Liver (tissue), 9 donors: ENCODE results near the gene ZNF891. TPM values are rescaled to one million over a fixed set of nuclear protein-coding genes. Genes with fewer than 3 reads are reported as not detected.
A peak's percentile ranks its signal among the peaks of the same experiment; 100 is the strongest.

ENCODE experiments used
- DNase-seq: peaks from one replicate; pipeline ENCODE4 v3.0.0-alpha.2; 2017; ENCODE audit warnings: low spot score
- H3K27ac ChIP-seq, 2 donors: one replicate each; pipeline ENCODE4 v1.7.0; 2013; ENCODE audit warnings: inconsistent platforms in 2 of 2, low read length in 2 of 2, control low read depth in 1 of 2, low read depth in 1 of 2, mild to moderate bottlenecking in 1 of 2
- H3K27me3 ChIP-seq, 4 donors: one replicate each; pipeline versions ENCODE4 v1.6.1 to v1.7.0; 2013; ENCODE audit warnings: low read length in 3 of 4, inconsistent platforms in 1 of 4, mild to moderate bottlenecking in 1 of 4, moderate library complexity in 1 of 4; ENCODE audit not compliant: control insufficient read depth in 4 of 4, insufficient read depth in 4 of 4
- H3K36me3 ChIP-seq, 4 donors: one replicate each; pipeline versions ENCODE4 v1.6.1 to v1.7.0; 2013; ENCODE audit warnings: low read length in 3 of 4, mild to moderate bottlenecking in 3 of 4, low read depth in 1 of 4, moderate library complexity in 1 of 4; ENCODE audit not compliant: control insufficient read depth in 4 of 4, insufficient read depth in 3 of 4
- H3K4me1 ChIP-seq, 4 donors: one replicate each; pipeline versions ENCODE4 v1.6.1 to v1.7.0; 2013; ENCODE audit warnings: low read length in 3 of 4, mild to moderate bottlenecking in 3 of 4, moderate library complexity in 1 of 4; ENCODE audit not compliant: control insufficient read depth in 4 of 4, insufficient read depth in 4 of 4
- H3K4me3 ChIP-seq, 3 donors: one replicate each; pipeline versions ENCODE4 v1.6.1 to v1.7.0; 2013; ENCODE audit warnings: low read length in 3 of 3, control low read depth in 1 of 3, low read depth in 1 of 3, mild to moderate bottlenecking in 1 of 3
- H3K9ac ChIP-seq, 2 donors: one replicate each; pipeline ENCODE4 v1.7.0; 2013; ENCODE audit warnings: low read length in 2 of 2, mild to moderate bottlenecking in 2 of 2, moderate library complexity in 2 of 2, control low read depth in 1 of 2, low read depth in 1 of 2
- H3K9me3 ChIP-seq, 4 donors: one replicate each; pipeline versions ENCODE4 v1.6.1 to v1.7.0; 2013; ENCODE audit warnings: low read length in 3 of 4; ENCODE audit not compliant: control insufficient read depth in 4 of 4
- CTCF ChIP-seq: fragments of 150-350 bp; IDR thresholded peaks from 2 replicates; pipeline ENCODE4 v1.5.1; 2017; ENCODE audit warnings: improper control_type of control experiment, low read depth, low read length; ENCODE audit not compliant: missing input control
- EGR1 ChIP-seq, 2 donors: IDR thresholded peaks; 2 replicates each; pipeline ENCODE4 v1.6.1; 2016 to 2018; ENCODE audit warnings: antibody characterized with exemption in 2 of 2, low read depth in 2 of 2
- FOXA1 ChIP-seq: IDR thresholded peaks from 2 replicates; pipeline ENCODE4 v1.6.1; 2016; ENCODE audit warnings: antibody characterized with exemption
- GABPA ChIP-seq, 2 donors: IDR thresholded peaks in 1 of 2; conservative IDR thresholded peaks in 1 of 2; 2 replicates each; pipeline ENCODE4 v1.6.1; 2016; ENCODE audit warnings: antibody characterized with exemption in 2 of 2, mild to moderate bottlenecking in 1 of 2, moderate library complexity in 1 of 2
- HNF4A ChIP-seq, 2 donors: conservative IDR thresholded peaks; 2 replicates each; pipeline ENCODE4 v1.6.1; 2016; ENCODE audit warnings: antibody characterized with exemption in 2 of 2, mild to moderate bottlenecking in 2 of 2
- HNF4G ChIP-seq: IDR thresholded peaks from 2 replicates; pipeline ENCODE4 v1.6.1; 2016; ENCODE audit warnings: antibody characterized with exemption
- MAX ChIP-seq: IDR thresholded peaks from 2 replicates; pipeline ENCODE4 v1.6.1; 2016; ENCODE audit warnings: antibody characterized with exemption
- NR2F2 ChIP-seq: IDR thresholded peaks from 2 replicates; pipeline ENCODE4 v1.6.1; 2016; ENCODE audit warnings: antibody characterized with exemption
- RAD21 ChIP-seq, 2 donors: IDR thresholded peaks; 2 replicates each; pipeline ENCODE4 v1.6.1; 2016; ENCODE audit warnings: antibody characterized with exemption in 2 of 2, mild to moderate bottlenecking in 2 of 2
- SP1 ChIP-seq: IDR thresholded peaks from 2 replicates; pipeline ENCODE4 v1.6.1; 2018; ENCODE audit warnings: antibody characterized with exemption, mild to moderate bottlenecking
- TAF1 ChIP-seq: conservative IDR thresholded peaks from 2 replicates; pipeline ENCODE4 v1.6.1; 2016; ENCODE audit warnings: antibody characterized with exemption, mild to moderate bottlenecking
- YY1 ChIP-seq: IDR thresholded peaks from 2 replicates; pipeline ENCODE4 v1.6.1; 2016; ENCODE audit warnings: antibody characterized with exemption, mild to moderate bottlenecking
- ZBTB33 ChIP-seq: IDR thresholded peaks from 2 replicates; pipeline ENCODE4 v1.6.1; 2016; ENCODE audit warnings: antibody characterized with exemption
- WGBS: extraction: QIAGEN DNeasy Blood & Tissue Kit; methylation state at CpG from one replicate; pipeline ENCODE4 v1.1.7; 2013; 5-methylcytosine and 5-hydroxymethylcytosine counted together
- polyA plus RNA-seq, 2 donors: library from polyadenylated mRNA; stranded (reverse) in 1 of 2; unstranded in 1 of 2; fragments of 200-250 nt in 1 of 2; fragments of >200 nt in 1 of 2; fragmentation: Nextera tagmentation in 1 of 2; extraction: Ambion mirVana in 1 of 2; gene quantifications; one replicate each; pipeline versions ENCODE4 v1.2.1 to v1.2.3, GENCODE V29; 2013 to 2015
- total RNA-seq, 2 donors: library from RNA; depleted of rRNA; stranded (reverse); fragments of >200 nt; gene quantifications; one replicate each; pipeline ENCODE4 v1.2.3, GENCODE V29; 2014
- donor health status: healthy.
- donor health status: healthy.
- donor health status: healthy.
- donor health status: healthy.
- donor health status: healthy.

Gene ZNF891
- total and polyA plus RNA-seq, 4 donors, result 0.13 to 1.3 (median 0.45) TPM

GRCh38 chr12:133058203-133059113 is 71.6 kb downstream of the ZNF891 start:
- Histone ChIP-seq H3K27ac (no peak overlapping the region), H3K36me3 (peaks cover 7 to 32% (median 28%) of the 10 kb centered on the region in 4 donors), H3K4me3 (peak overlapping the region in 2 of 3 donors; percentile 44 to 73), H3K9me3 (peaks cover 38 to 86% (median 76%) of the 10 kb centered on the region in 4 donors), H3K9ac (no peak overlapping the region), H3K4me1 (no peaks in the 10 kb centered on the region), H3K27me3 (no peaks in the 10 kb centered on the region)
- WGBS, result 97% methylated on average over 8 of the region's 8 CpGs
- TF ChIP-seq HNF4G (no peak), ZBTB33 (no peak), NR2F2 (no peak), HNF4A (conservative IDR thresholded peaks at IDR 0.05) (no peak), YY1 (no peak), MAX (no peak), SP1 (no peak)
- DNase-seq, result no peak

GRCh38 chr12:133057446-133057845 is 72.6 kb downstream of the ZNF891 start:
- Histone ChIP-seq H3K27ac (no peak overlapping the region), H3K27me3 (no peaks in the 10 kb centered on the region), H3K9ac (no peak overlapping the region), H3K4me3 (peak overlapping the region in 2 of 3 donors; percentile 44 to 73), H3K9me3 (peaks cover 36 to 86% (median 74%) of the 10 kb centered on the region in 4 donors), H3K4me1 (no peaks in the 10 kb centered on the region), H3K36me3 (peaks cover 8 to 41% (median 37%) of the 10 kb centered on the region in 4 donors)
- no peak for DNase-seq
- TF ChIP-seq HNF4A (conservative IDR thresholded peaks at IDR 0.05) (no peak), FOXA1 (no peak), RAD21 (IDR thresholded peaks at IDR 0.05) (no peak), TAF1 (no peak), GABPA (IDR thresholded peaks at IDR 0.05 in 1 of 2, conservative IDR thresholded peaks at IDR 0.05 in 1 of 2) (no peak), CTCF (no peak), EGR1 (IDR thresholded peaks at IDR 0.05; ENCODE audit: low read depth in 2 of 2) (no peak), HNF4G (no peak), ZBTB33 (no peak), SP1 (no peak), NR2F2 (no peak)
- WGBS, result 98% methylated on average over 5 of the region's 5 CpGs

Other genes with a start within 250 kb of the ZNF891 start
- gene CHFR, start 242.7 kb downstream of the ZNF891 start, total RNA-seq, result 10 to 100 TPM; 21.7 to 23.4 TPM
- gene CHFR, start 242.7 kb downstream of the ZNF891 start, polyA plus RNA-seq, result 1 to 10 TPM; 7.0 to 7.5 TPM
- gene ZNF605, start 174.0 kb downstream of the ZNF891 start, total RNA-seq, result 1 to 10 TPM; 3.6 to 9.5 TPM
- gene ZNF605, start 174.0 kb downstream of the ZNF891 start, polyA plus RNA-seq, result 1 to 10 TPM; 1.2 to 3.5 TPM
- 1 to 10 TPM; 6.9 to 9.5 TPM for gene ZNF26, start 143.9 kb downstream of the ZNF891 start, total RNA-seq
- 1 to 10 TPM; 1.7 to 2.8 TPM for gene ZNF26, start 143.9 kb downstream of the ZNF891 start, polyA plus RNA-seq
- 10 to 100 TPM in 1 of 2 donors, 1 to 10 TPM in 1; 9.5 to 15.6 TPM for gene ZNF84, start 92.8 kb downstream of the ZNF891 start, total RNA-seq
- gene ZNF84, start 92.8 kb downstream of the ZNF891 start, polyA plus RNA-seq, result 1 to 10 TPM; 3.2 to 4.8 TPM
- 10 to 100 TPM; 10.0 to 12.4 TPM for gene ZNF140, start 49.4 kb downstream of the ZNF891 start, total RNA-seq
- gene ZNF140, start 49.4 kb downstream of the ZNF891 start, polyA plus RNA-seq, result 1 to 10 TPM; 5.2 to 6.3 TPM
- gene ZNF10, start 353 bp upstream of the ZNF891 start, total RNA-seq, result 1 to 10 TPM; 5.4 to 5.6 TPM
- gene ZNF10, start 353 bp upstream of the ZNF891 start, polyA plus RNA-seq, result 1 to 10 TPM; 1.8 to 3.1 TPM
- 10 to 100 TPM; 14.3 to 23.0 TPM for gene ZNF268, start 51.2 kb upstream of the ZNF891 start, total RNA-seq
- 1 to 10 TPM; 4.8 to 7.1 TPM for gene ZNF268, start 51.2 kb upstream of the ZNF891 start, polyA plus RNA-seq
- gene ANHX, start 105.6 kb upstream of the ZNF891 start, total RNA-seq, result not detected
- gene ANHX, start 105.6 kb upstream of the ZNF891 start, polyA plus RNA-seq, result not detected